Bronchial epithelial cell (primary cell): ENCODE results near the gene NAPA. TPM values are rescaled to one million over a fixed set of nuclear protein-coding genes. Genes with fewer than 3 reads are reported as not detected.

Experiments used
- DNase-seq: peaks from one replicate; pipeline ENCODE4 v3.0.0-alpha.2; 2010; ENCODE audit warnings: low read depth
- FAIRE-seq: peaks from 2 replicates; lab custom pipeline; 2011; peaks lifted over from hg19 to GRCh38; lab: Jason Lieb, UNC
- H3K27me3 ChIP-seq: 2 replicates; pipeline ENCODE4 v1.5.1; 2011; ENCODE audit warnings: low read length; ENCODE audit not compliant: control insufficient read depth, insufficient read depth
- H3K36me3 ChIP-seq: 2 replicates; pipeline ENCODE4 v1.5.1; 2011; ENCODE audit warnings: low read length; ENCODE audit not compliant: control insufficient read depth, insufficient read depth
- H3K4me3 ChIP-seq: 2 replicates; pipeline ENCODE4 v1.5.1; 2011; ENCODE audit warnings: mild to moderate bottlenecking, low read depth, low read length, control low read depth
- total RNA-seq: library from RNA; depleted of rRNA; stranded (reverse); fragments of >200 nt; gene quantifications from 2 replicates; pipeline ENCODE4 v1.2.1, GENCODE V29; 2014
- TF ChIP-seq, protein P1 (sequence below): IDR thresholded peaks from 2 replicates; pipeline ENCODE4 v1.5.1; 2011; ENCODE audit warnings: mild to moderate bottlenecking, moderate library complexity, low read length, control low read depth, inconsistent platforms; ENCODE audit not compliant: insufficient read depth, severe bottlenecking

Gene NAPA
- total RNA-seq, 1 donor from 2014 or later = 33.2 TPM

DNA sequence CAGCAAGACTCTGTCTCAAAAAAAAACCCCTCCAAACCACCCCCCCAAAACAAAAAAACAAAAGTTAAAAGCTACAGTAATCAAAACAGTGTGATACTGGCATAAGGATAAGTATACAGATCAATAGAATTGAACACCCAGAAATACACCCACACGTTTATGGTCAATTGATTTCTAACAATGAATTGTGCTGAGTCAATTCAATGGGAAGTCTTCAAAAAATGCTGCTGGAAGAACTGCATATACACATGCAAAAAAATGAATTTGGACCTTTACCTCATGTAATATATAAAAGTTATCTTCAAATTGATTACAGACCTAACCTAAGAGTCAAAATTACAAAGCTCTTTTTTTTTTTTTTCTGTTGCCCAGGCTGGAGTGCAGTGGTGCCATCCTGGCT, 19.8 kb upstream of the NAPA start:
- TF ChIP-seq, protein P1, sequence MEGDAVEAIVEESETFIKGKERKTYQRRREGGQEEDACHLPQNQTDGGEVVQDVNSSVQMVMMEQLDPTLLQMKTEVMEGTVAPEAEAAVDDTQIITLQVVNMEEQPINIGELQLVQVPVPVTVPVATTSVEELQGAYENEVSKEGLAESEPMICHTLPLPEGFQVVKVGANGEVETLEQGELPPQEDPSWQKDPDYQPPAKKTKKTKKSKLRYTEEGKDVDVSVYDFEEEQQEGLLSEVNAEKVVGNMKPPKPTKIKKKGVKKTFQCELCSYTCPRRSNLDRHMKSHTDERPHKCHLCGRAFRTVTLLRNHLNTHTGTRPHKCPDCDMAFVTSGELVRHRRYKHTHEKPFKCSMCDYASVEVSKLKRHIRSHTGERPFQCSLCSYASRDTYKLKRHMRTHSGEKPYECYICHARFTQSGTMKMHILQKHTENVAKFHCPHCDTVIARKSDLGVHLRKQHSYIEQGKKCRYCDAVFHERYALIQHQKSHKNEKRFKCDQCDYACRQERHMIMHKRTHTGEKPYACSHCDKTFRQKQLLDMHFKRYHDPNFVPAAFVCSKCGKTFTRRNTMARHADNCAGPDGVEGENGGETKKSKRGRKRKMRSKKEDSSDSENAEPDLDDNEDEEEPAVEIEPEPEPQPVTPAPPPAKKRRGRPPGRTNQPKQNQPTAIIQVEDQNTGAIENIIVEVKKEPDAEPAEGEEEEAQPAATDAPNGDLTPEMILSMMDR = no peak
- H3K27me3 ChIP-seq = peaks cover 7% of the 10 kb centered on the region
- H3K36me3 ChIP-seq = no peaks in the 10 kb centered on the region
- no peak overlapping the region for H3K4me3 ChIP-seq
- no peak for FAIRE-seq
- DNase-seq = no peak

DNA sequence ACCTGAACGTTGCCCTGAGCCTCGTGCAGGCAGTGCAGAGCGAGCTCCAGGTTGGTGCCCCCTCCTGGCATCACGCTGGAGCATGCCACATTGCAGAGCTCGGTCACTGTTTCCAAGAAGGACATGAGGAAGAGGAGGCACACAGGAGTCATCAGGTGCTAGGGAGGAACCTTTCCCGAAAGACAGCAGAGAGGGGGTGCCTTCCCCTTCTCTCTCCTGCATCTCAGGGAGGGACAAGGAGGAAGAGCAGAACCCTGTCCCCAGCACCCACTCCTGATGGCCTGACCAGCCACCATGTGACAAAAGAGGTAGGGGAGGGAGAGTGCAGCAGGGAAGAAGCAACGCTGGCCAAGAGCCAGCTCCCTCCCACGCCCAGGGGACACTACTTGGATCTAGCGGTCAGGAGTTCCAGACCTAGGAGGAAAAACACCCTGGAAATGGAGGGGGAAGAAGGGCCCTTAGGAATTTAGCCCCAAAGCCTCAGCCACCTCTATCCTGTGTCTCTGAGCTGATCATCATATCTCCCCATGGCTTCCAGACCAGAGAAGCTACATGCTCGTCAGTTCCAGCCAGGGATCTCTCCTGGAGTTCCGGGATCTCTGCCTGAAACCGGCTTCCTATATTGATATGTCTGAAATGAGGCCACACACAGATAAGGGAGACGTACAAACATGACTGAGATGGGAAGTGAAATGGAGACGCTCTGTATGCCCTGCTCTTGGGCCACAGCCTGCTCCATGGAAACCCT, 17.0 kb upstream of the NAPA start:
- TF ChIP-seq, protein P1 = no peak

GRCh38 chr19:47529018-47529742, 14.3 kb upstream of the NAPA start:
- TF ChIP-seq, protein P1 = no peak
- H3K27me3 ChIP-seq = peaks cover 4% of the 10 kb centered on the region
- no peak overlapping the region for H3K4me3 ChIP-seq
- H3K36me3 ChIP-seq = no peaks in the 10 kb centered on the region
- no peak for DNase-seq
- no peak for FAIRE-seq

More for the DNA sequence above, 17.0 kb upstream of the NAPA start:
- FAIRE-seq (no peak), DNase-seq (no peak)
- Histone ChIP-seq H3K36me3 (no peaks in the 10 kb centered on the region), H3K4me3 (no peak overlapping the region), H3K27me3 (peaks cover 4% of the 10 kb centered on the region)

DNA sequence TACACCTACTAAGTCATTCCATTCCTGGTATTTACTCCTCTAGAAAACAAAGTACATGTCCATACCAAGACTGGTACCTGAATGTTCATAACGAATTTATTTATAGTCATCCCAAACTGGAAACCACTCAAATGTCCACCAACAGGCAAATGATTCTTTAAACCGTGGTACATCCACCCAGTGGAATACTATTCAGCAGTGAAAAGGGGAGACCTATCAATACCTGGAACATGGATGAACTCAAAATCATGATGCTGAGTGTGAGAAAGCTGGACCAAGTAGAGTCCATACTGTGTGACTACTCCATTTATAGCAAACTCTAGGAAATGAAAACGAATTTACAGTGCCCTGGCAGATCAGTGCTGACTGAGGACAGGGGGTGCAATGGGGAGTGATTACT, 11.9 kb upstream of the NAPA start:
- Histone ChIP-seq H3K36me3 (no peaks in the 10 kb centered on the region), H3K27me3 (peaks cover 4% of the 10 kb centered on the region), H3K4me3 (no peak overlapping the region)
- TF ChIP-seq, protein P1 = no peak
- DNase-seq (no peak), FAIRE-seq (no peak)

DNA sequence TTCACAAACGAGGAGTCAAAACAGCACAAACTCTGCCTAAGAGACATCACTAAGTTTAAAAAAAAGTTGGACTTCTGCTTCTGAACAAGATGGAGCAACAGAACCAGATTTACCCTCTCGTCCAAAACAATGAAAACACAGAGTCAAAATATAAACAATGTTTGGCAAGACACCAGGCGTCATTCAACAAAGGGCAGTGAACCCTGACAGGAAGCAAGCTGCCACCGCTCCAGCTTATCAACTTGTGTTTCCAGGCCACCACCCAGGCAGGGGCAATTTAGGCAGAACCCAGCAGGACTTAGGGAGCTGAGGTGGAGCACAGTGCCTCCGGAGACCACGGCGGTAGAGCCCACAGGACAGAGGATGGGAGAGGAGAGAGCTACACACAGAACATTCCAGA, 8.6 kb upstream of the NAPA start:
- no peak for FAIRE-seq
- Histone ChIP-seq H3K4me3 (no peak overlapping the region), H3K36me3 (no peaks in the 10 kb centered on the region), H3K27me3 (no peaks in the 10 kb centered on the region)
- DNase-seq = no peak
- TF ChIP-seq, protein P1 = no peak
